ENCODE data around the gene WDTC1.
"Not testable (repeated sequence)": the region's sequence is repeated elsewhere in the genome, so short reads cannot be mapped to it uniquely, and the experiment has no call there.

The WDTC1 gene

GRCh38 chr1:27246194-27246593, 11.8 kb downstream of the WDTC1 start:
- no peak for DNase-seq (ENCODE audit: insufficient read length, low spot score)
- FAIRE-seq: no peak

DNA sequence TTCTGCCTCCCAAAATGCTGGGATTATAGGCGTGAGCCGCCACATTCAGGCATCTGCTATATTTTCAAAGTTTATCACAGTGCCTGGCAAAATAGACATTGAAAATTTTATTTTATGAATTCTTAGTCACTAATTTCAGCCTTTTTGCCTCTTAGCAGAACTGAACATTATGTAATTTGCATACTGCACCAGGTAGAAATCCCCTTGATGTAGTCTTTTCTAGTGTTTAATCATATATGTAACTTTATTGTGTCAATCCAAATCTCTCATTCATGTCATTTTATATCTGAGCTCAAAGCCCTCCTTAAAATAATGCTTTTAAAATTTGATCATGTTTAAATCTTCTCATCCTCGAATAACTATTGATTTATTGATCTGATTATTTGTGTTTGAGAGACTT, 19.2 kb downstream of the WDTC1 start:
- no peak for DNase-seq (ENCODE audit: insufficient read length, low spot score)
- FAIRE-seq: peak; percentile 91

GRCh38 chr1:27255136-27255535, 20.7 kb downstream of the WDTC1 start:
- DNase-seq (ENCODE audit: insufficient read length, low spot score) (no peak), FAIRE-seq (no peak)

DNA sequence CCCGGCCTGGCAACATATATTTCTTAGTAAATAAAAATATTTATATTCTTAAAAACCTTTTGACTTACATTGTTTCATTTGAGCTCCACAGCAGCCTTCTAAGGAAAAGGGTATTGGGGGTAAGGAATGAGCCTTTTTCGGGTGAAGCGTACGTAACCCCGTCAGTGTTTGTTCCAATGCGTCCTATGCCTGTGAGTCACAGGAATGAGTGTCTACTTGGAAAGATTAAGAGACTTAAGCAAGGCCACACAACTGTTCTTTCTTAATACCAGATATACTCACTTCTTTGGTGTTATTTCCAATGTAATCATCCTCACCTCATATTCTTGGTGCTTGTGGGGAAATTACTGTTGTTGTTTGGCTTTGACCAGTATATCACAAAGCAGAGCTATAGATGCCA, 22.7 kb downstream of the WDTC1 start:
- FAIRE-seq (no peak), DNase-seq (ENCODE audit: insufficient read length, low spot score) (no peak)

GRCh38 chr1:27258598-27258997, 24.2 kb downstream of the WDTC1 start:
- no peak for FAIRE-seq
- no peak for DNase-seq (ENCODE audit: insufficient read length, low spot score)

GRCh38 chr1:27267153-27267552, 32.7 kb downstream of the WDTC1 start:
- no peak for FAIRE-seq

DNA sequence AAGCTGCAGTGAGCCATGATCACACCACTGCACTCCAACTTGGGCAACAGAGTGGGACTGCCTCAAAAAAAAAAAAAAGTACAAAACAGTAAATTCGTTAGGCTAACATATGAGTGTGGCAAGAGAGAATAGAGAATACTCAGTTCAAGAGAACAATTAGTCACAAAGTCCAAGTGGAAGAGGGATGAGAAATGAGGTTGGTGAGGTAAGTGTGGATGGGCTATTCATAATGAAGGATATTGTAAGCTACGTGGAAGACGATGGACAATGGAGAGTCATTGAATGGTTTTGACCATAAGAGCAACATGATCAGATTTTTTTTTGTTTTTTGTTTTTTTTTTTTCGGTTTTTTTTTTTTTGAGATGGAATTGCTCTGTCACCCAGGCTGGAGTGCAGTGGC, 34.8 kb downstream of the WDTC1 start:
- DNase-seq (ENCODE audit: insufficient read length, low spot score): no peak
- FAIRE-seq: no peak

More at GRCh38 chr1:27267153-27267552, 32.7 kb downstream of the WDTC1 start:
- no peak for DNase-seq (ENCODE audit: insufficient read length, low spot score)

DNA sequence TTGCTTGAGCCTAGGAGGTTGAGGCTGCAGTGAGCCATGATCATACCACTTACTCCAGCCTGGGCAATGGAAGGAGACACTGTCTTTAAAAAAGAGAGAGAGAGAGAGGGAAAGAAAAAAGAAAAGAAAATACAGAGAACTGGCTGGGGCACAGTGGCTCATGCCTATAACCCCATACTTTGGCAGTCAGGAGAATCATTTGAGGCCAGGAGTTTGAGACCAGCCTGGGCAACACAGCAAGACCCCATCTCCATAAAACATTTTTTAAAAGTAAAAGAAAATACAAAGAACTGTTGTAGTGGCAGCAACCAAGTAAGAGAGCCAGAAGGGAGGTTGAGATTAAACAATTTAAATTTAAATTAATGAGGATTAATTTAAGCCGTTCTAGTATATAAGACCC, 39.8 kb downstream of the WDTC1 start:
- FAIRE-seq (no peak), DNase-seq (ENCODE audit: insufficient read length, low spot score) (no peak)

DNA sequence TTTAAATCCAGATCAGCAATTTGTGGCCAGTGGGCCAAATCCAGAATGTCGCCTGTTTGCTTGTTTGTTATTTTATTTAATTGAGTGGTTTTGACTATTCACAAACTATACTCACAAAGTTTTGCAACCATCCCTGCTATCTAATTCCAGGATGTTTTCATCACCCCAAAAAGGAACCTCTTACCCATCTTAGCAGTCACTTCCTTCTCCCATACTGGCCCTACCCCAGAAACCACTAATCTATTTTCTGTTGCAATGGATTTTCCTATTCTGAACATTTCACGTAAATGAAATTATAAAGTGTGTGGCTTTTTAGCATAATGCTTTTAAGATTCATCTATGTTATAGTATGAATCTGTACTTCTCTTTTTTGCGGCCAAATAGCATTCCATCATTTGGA, 41.3 kb downstream of the WDTC1 start:
- FAIRE-seq: no peak
- DNase-seq (ENCODE audit: insufficient read length, low spot score): no peak

DNA sequence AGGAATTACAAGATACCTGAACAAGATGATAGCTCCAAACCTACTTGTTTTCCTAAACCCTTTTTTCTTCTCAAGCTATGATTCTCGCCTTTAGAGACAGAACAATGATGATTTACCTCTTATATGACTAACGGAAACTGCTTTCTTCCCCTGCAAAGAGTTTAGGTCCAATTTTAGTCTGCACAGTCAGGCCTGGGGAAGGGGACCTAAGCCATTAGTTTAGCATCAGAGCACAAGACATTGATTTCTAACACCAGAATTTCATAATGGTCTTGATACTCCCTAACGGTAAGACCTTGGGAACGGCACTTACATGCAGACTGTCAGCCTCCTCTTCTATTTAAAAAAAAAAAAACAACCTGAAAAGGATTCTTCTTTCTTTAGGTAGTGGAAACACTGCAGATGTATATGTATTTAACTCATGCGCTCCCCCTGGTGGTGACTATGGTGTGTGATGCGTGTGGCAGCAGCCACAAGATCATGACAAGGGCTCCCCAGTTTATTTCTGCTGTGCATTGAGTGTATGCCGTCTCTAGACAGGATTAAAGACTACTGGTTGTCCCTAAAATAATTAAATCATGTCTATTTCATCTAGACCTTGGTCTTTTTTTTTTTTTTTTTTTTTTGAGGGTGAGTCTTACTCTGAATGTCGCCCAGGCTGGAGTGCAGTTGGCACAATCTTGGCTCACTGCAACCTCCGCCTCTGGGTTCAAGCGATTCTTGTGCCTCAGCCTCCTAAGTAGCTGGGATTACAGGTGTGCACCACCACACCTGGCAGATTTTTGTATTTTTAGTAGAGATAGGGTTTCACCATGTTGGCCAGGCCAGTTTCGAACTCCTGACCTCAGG, 50.2 kb downstream of the WDTC1 start:
- DNase-seq (ENCODE audit: insufficient read length, low spot score): peak; percentile 93
- peak; percentile 80 for FAIRE-seq

GRCh38 chr1:27285274-27285660, 50.8 kb downstream of the WDTC1 start:
- DNase-seq (ENCODE audit: insufficient read length, low spot score) (no peak), FAIRE-seq (no peak)

- not testable (repeated sequence) for DNase-seq (ENCODE audit: insufficient read length, low spot score); FAIRE-seq
These were observed 51.4 kb downstream of the WDTC1 start for GRCh38 chr1:27285821-27286220.

DNA sequence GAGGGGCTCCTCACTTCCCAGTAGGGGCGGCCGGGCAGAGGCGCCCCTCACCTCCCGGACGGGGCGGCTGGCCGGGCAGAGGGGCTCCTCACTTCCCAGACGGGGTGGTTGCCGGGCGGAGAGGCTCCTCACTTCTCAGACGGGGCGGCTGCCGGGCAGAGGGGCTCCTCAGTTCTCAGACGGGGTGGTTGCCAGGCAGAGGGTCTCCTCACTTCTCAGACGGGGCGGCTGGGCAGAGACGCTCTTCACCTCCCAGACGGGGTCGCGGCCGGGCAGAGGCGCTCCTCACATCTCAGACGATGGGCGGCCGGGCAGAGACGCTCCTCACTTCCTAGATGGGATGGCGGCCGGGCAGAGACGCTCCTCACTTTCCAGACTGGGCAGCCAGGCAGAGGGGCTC, 54.7 kb downstream of the WDTC1 start:
- FAIRE-seq; DNase-seq (ENCODE audit: insufficient read length, low spot score): not testable (repeated sequence)

DNA sequence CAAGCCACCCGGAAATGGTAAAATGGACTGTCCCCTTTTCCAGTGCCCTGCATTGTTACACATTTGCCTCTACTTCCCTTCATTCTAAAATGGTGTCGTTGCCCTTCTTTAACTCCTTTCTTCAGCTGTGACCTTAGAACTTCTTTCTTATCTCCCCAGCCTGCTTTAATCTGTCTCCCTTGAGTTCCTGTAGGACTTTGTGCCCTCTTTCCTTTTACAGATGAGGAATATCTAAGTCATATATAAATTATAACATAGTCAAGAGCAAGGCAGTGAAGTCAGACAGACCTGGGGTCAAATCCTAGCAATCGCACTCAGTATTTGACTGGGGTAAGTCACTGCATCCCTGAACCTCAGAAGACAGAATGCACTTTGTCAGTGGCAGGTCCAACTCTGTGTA, 56.1 kb downstream of the WDTC1 start:
- FAIRE-seq (no peak), DNase-seq (ENCODE audit: insufficient read length, low spot score) (no peak)

GRCh38 chr1:27292106-27292505, 57.7 kb downstream of the WDTC1 start:
- FAIRE-seq (no peak), DNase-seq (ENCODE audit: insufficient read length, low spot score) (no peak)

- no peak for FAIRE-seq
- DNase-seq (ENCODE audit: insufficient read length, low spot score): no peak
These were observed 59.5 kb downstream of the WDTC1 start for GRCh38 chr1:27293915-27294314.

DNA sequence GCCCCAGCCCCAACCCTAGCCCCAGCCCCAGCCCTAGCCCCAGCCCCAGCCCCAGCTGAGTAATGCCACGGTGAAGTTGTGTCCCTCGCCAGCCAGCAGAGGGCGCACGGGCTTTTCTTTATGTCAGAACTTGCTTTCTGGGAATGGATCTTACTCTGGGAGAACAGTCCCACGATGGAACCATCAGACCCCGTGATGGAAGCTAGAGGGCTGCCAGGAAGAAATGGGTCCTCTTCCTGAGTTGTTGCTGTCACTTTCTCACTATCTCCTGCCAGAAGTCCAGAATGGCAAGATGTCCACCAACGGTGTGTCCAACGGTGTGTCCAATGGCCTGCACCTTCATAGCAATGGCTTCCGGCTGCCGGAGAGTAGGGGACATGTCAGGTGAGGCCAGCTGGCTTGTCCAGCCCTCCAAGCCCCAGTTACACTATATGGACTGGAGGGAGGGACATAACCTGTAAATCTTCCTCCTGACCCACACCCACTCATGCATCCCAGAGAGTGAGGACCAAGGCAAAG, 62.4 kb downstream of the WDTC1 start:
- FAIRE-seq (peak; percentile 37), DNase-seq (ENCODE audit: insufficient read length, low spot score) (peak; percentile 57)

DNA sequence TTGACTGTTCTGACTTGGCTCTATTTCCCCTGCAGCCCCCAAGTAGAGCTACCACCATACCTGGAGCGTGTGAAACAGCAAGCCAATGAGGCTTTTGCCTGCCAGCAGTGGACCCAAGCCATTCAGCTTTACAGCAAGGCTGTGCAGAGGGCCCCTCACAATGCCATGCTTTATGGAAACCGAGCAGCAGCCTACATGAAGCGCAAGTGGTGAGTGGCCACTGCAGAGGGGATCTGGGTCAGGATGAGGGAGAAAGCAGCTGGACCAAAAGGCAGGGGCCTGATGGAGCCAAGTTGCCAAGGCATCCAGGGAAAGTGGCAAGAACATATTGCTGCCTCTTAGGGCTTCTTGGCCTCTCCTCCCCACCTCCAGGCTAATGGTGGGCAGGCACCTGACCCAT, 63.5 kb downstream of the WDTC1 start:
- FAIRE-seq (no peak), DNase-seq (ENCODE audit: insufficient read length, low spot score) (no peak)

DNA sequence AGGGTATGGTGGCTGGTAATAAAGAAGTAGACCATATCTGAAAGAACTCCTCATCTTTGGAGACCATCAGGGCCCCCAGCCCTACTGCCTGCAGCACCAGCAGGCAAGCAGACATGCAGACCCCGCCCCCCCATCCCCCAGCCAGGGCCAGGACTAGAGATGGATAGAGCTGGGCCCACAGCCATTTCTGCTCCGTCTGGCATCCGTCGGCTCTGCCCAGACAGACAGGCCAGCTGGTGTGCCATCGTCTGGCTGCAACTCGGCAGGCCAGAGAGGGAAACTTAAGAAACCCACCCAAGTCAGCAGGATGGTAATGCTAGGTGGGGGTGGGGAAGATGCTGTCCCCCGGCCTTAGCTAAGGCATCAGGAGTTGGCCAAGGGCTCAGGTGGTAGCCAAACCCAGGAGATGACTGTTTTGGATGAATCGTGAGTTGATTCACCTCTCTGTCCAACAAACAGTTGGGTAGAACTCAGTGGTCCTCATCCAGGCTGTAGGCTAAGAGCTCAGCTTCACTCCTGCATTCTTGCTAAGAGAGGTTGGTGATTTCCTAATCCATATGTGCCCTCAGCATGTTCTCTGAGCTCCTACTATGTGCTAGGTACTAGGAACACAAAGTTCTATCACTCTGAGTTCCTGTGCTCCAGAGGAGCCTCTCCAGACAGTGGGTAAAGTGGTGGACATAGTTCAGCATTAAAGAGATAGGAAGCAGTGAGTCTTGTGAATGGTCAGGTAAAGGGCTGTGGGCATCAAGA, 64.4 kb downstream of the WDTC1 start:
- DNase-seq (ENCODE audit: insufficient read length, low spot score) (no peak), FAIRE-seq (no peak)

- no peak for FAIRE-seq
- DNase-seq (ENCODE audit: insufficient read length, low spot score): no peak
These were observed 65.2 kb downstream of the WDTC1 start for GRCh38 chr1:27299385-27300271.
